Adrenal gland (tissue), 5 donors: ENCODE results near the gene CNKSR3.

Experiments used
- CTCF ChIP-seq, 6 experiments: fragments of 450-650 bp in 4 of 6; fragments of 200-600 bp in 2 of 6; sonication (generic) in 1 of 6; IDR thresholded peaks; 1 replicate in 5 of 6; 2 replicates in 1 of 6; pipeline versions ENCODE4 v1.5.1 to v1.8.0; 2016 to 2021; ENCODE audit warnings: antibody characterized with exemption in 6 of 6, mild to moderate bottlenecking in 2 of 6, moderate library complexity in 1 of 6
- POLR2A ChIP-seq, 2 donors: fragments of 450-650 bp; IDR thresholded peaks; one replicate each; pipeline ENCODE4 v1.6.1; 2017; ENCODE audit warnings: antibody characterized with exemption in 2 of 2, mild to moderate bottlenecking in 2 of 2, moderate library complexity in 1 of 2
- donor health status: DM: no; HTN: no; CAD: no.

DNA sequence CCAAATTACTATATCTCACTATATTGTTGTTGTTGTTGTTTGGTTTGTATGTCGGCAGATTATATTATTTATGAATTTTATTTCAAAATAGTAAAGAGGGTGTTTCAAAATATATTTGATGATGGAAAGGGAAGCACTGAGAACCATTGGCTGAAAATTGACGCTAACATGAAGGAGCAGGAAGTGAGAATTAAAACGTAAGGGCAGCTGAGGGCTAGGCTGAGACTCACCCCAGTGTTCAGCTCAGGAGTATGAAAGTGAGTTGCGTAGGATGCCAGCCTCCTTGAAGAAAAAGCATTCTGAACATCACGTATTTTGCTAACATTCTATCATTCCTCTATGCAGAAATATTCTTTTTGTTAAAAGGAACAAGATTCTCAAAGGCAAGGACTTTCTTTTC, 143.1 kb downstream of the CNKSR3 start:
- TF ChIP-seq CTCF (IDR thresholded peaks at IDR 0.05) (no peak), POLR2A (IDR thresholded peaks at IDR 0.05) (no peak)
